H7 (cell line): ENCODE measurements around the gene GPS1. TPM values are rescaled to one million over a fixed set of nuclear protein-coding genes. Genes with fewer than 3 reads are reported as not detected.

Experiments used
- DNase-seq: peaks from one replicate; pipeline ENCODE4 v3.0.0; 2012
- H3K27me3 ChIP-seq: 2 replicates; pipeline ENCODE4 v1.6.0; 2011; ENCODE audit warnings: mild to moderate bottlenecking, low read length; ENCODE audit not compliant: control insufficient read depth, insufficient read depth
- H3K36me3 ChIP-seq: replicated peaks from 2 replicates; pipeline ENCODE4 v1.5.1; 2011; ENCODE audit warnings: low read length; ENCODE audit not compliant: control insufficient read depth, insufficient read depth
- H3K4me3 ChIP-seq: 2 replicates; pipeline ENCODE4 v1.5.1; 2011; ENCODE audit warnings: low read depth, mild to moderate bottlenecking, control low read depth, low read length, moderate library complexity; ENCODE audit not compliant: insufficient read depth
- total RNA-seq: library from RNA; depleted of rRNA; stranded (reverse); fragments of >200 nt; shearing (Covaris generic); gene quantifications from 2 replicates; pipeline ENCODE4 v1.2.3, GENCODE V29; 2014

The GPS1 gene
- total RNA-seq, 1 experiment from 2014 or later: 248 TPM

GRCh38 chr17:82019690-82020571 lies 31.8 kb upstream of the GPS1 start:
- Histone ChIP-seq H3K36me3 (no peaks in the 10 kb centered on the region; the same call in 1 of the 2 replicates), H3K27me3 (no peaks in the 10 kb centered on the region; the same call in 1 of the 2 replicates), H3K4me3 (no peak overlapping the region)
- DNase-seq: peak; percentile 96

DNA sequence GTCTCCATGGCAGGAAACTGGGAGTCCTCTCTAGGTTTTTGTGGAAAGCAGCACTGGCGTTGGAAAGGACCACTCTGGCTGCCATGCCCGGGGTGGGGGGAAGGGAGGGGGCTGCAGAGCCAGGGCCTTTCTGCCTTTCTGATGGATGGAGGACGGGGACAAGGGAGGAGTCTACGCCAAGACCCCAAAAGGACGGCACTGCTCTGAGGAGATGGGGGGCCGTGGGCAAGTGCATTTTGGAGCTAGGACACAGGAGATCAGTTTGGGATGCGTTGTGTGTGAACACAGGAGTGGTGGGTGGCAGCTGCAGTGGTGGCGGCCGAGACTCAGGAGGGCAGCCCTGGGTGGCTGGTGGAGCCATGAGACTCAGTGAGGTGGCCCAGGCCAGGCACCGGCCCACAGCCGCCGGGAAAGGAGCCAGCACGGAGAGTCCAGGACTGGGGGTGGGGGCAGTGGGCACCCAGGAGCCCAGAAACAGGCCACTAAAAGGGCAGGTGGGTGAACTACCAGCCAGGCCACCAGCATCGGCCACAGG lies 31.1 kb upstream of the GPS1 start:
- Histone ChIP-seq H3K27me3 (no peaks in the 10 kb centered on the region; the same call in 1 of the 2 replicates), H3K36me3 (no peaks in the 10 kb centered on the region; the same call in 1 of the 2 replicates), H3K4me3 (no peak overlapping the region)
- DNase-seq: no peak

- DNase-seq: peak; percentile 80
- H3K4me3 ChIP-seq: peak overlapping the region; percentile 3; the same call in 1 of the 2 replicates
- no peaks in the 10 kb centered on the region; the same call in 1 of the 2 replicates for H3K27me3 ChIP-seq
- peaks cover 1% of the 10 kb centered on the region; the same call in 1 of the 2 replicates for H3K36me3 ChIP-seq
Measured at GRCh38 chr17:82021107-82021899, 30.4 kb upstream of the GPS1 start.

GRCh38 chr17:82021900-82022309 lies 29.8 kb upstream of the GPS1 start:
- Histone ChIP-seq H3K27me3 (no peaks in the 10 kb centered on the region; the same call in 1 of the 2 replicates), H3K4me3 (peak overlapping the region; percentile 97)
- no peak for DNase-seq

DNA sequence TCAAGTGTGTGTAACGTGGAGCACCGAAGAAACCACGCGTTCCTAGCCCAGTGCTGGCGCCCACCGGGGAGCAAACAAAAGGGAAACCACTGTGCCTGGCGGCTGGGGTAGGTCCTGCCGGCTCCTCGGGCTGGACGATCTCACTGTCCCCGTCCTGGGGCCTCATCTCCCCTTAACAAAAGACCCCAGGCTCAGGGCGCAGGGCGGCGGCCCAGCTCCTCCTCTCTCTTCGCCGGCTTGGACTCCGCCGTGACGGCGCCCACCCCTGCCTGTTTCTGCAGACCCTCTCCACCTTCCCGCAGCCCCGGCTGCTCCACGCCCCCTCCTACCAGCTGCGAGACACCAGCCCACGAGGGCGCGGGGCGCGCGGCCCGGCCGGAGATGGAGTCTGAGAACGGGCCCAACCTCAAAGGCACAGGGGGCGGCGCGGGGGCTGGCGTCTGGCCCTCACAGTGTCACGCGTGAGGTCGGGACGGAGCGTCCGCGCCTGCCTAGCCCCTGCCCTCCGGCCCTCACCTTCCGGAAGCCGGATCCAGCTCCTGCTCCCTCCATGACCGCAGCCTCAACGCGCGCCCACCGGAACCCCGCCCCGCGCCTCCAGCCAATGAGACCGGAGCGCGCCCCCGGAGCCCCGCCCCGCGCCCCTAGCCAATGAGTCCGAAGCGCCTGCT lies 29.3 kb upstream of the GPS1 start, which contains the start of gene CENPX:
CENPX (minus strand) TSS at position 569 of the 671 bp plus-strand sequence; CDS start at position 552, 17 bp downstream.
- Histone ChIP-seq H3K36me3 (peaks cover 3% of the 10 kb centered on the region), H3K27me3 (no peaks in the 10 kb centered on the region; the same call in 1 of the 2 replicates), H3K4me3 (peak within 1 kb of the TSS; percentile 97)
- peak; percentile 83 for DNase-seq

More at GRCh38 chr17:82021900-82022309, 29.8 kb upstream of the GPS1 start:
- peaks cover 3% of the 10 kb centered on the region for H3K36me3 ChIP-seq

DNA sequence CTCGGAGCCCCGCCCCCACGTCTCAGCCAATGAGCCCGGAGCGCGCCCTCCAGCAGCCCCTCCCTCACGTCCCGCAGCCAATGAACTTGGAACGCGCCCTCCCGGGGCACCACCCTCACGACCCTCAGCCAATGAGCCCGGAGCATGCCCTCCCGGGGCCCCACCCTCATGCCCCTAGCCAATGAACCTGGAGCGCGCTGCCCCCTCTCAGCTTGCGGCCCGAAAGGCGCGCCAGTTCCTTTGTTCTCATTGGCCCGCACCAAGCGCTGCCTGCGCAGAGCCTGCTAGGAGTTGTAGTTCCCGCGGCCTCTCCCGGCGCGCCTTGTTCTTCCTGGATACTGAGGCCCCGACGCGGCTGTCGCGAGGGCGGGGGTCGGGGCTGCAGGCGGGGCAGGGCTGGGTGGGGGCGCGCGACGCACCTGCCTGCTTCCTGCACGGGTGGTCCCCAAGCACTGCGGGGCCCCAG lies 28.7 kb upstream of the GPS1 start, which contains the start of gene LRRC45:
LRRC45 (plus strand) TSS at position 325 of the 466 bp plus-strand sequence. CDS start 339 bp downstream, outside the sequence.
- no peaks in the 10 kb centered on the region; the same call in 1 of the 2 replicates for H3K27me3 ChIP-seq
- peaks cover 6% of the 10 kb centered on the region for H3K36me3 ChIP-seq
- peak within 1 kb of the TSS; percentile 97 for H3K4me3 ChIP-seq
- DNase-seq: peak; percentile 100

GRCh38 chr17:82023447-82024241 lies 28.1 kb upstream of the GPS1 start:
- Histone ChIP-seq H3K4me3 (peak overlapping the region; percentile 77), H3K27me3 (no peaks in the 10 kb centered on the region; the same call in 1 of the 2 replicates)
- peak; percentile 84 for DNase-seq

DNA sequence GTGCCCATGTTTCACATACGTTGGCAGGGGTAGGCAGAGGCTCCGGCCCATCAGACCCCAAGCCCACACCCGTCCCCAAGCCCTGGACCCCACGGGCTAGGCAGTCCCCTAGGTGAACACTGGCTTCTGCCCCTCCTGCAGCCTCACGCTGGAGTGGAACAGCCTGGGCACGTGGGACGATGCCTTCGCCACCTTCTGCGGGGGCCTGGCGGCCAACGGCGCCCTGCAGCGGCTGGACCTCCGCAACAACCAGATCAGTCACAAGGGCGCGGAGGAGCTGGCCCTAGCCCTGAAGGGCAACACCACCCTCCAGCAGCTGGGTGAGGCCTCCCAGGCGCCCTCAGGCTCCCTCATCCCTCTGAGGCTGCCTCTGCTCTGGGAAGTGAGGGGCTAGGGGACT lies 26.8 kb upstream of the GPS1 start:
- H3K4me3 ChIP-seq: no peak overlapping the region
- DNase-seq: no peak

More at GRCh38 chr17:82023447-82024241, 28.1 kb upstream of the GPS1 start:
- peaks cover 6% of the 10 kb centered on the region for H3K36me3 ChIP-seq

GRCh38 chr17:82025401-82026107 lies 26.1 kb upstream of the GPS1 start:
- DNase-seq: no peak
- Histone ChIP-seq H3K36me3 (peaks cover 6% of the 10 kb centered on the region), H3K27me3 (no peaks in the 10 kb centered on the region; the same call in 1 of the 2 replicates), H3K4me3 (no peak overlapping the region)

More for the DNA sequence above, 26.8 kb upstream of the GPS1 start:
- Histone ChIP-seq H3K36me3 (peaks cover 6% of the 10 kb centered on the region), H3K27me3 (no peaks in the 10 kb centered on the region; the same call in 1 of the 2 replicates)

GRCh38 chr17:82028246-82028645 lies 23.5 kb upstream of the GPS1 start:
- DNase-seq: no peak

GRCh38 chr17:82028966-82029365 lies 22.7 kb upstream of the GPS1 start:
- Histone ChIP-seq H3K4me3 (no peak overlapping the region), H3K27me3 (no peaks in the 10 kb centered on the region; the same call in 1 of the 2 replicates), H3K36me3 (peaks cover 6% of the 10 kb centered on the region)
- DNase-seq: no peak

More at GRCh38 chr17:82028246-82028645, 23.5 kb upstream of the GPS1 start:
- peaks cover 6% of the 10 kb centered on the region for H3K36me3 ChIP-seq
- no peak overlapping the region for H3K4me3 ChIP-seq
- no peaks in the 10 kb centered on the region; the same call in 1 of the 2 replicates for H3K27me3 ChIP-seq

GRCh38 chr17:82029391-82029790 lies 22.3 kb upstream of the GPS1 start:
- no peak for DNase-seq
- H3K27me3 ChIP-seq: no peaks in the 10 kb centered on the region; the same call in 1 of the 2 replicates
- peaks cover 6% of the 10 kb centered on the region for H3K36me3 ChIP-seq
- H3K4me3 ChIP-seq: no peak overlapping the region
